HG03342 (cell line): ENCODE measurements around the gene SLC6A16.
"Not testable (repeated sequence)": the region's sequence is repeated elsewhere in the genome, so short reads cannot be mapped to it uniquely, and the experiment has no call there.

ENCODE experiments used
- ATAC-seq: cut with Tn5 transposase; IDR thresholded peaks from one replicate; pipeline ENCODE4 v1.9.1; 2021; ENCODE audit warnings: mild to moderate bottlenecking, moderate library complexity; ENCODE audit not compliant: unreplicated experiment

Gene SLC6A16

GRCh38 chr19:49324801-49325576 is at the start of gene SLC6A16:
TSS of gene SLC6A16 (minus strand) at chr19:49325191. CDS start at chr19:49311347, 13,844 bp downstream.
- ATAC-seq, result no peak

GRCh38 chr19:49373174-49373573 is 48.2 kb upstream of the SLC6A16 start:
- ATAC-seq, result not testable (repeated sequence)

- ATAC-seq, result no peak
These were observed 46.2 kb upstream of the SLC6A16 start for GRCh38 chr19:49371184-49371583.

GRCh38 chr19:49368711-49369358 is 43.8 kb upstream of the SLC6A16 start:
- no peak for ATAC-seq

- no peak for ATAC-seq
These were observed 41.1 kb upstream of the SLC6A16 start for GRCh38 chr19:49366110-49366509.

- no peak for ATAC-seq
These were observed 39.2 kb upstream of the SLC6A16 start for GRCh38 chr19:49364083-49364737.

- ATAC-seq, result peak; percentile 69
These were observed 38.5 kb upstream of the SLC6A16 start, which contains the start of gene DKKL1 for GRCh38 chr19:49363268-49364082. TSS of gene DKKL1 (plus strand) at chr19:49363877. CDS start at chr19:49363999, 122 bp downstream.

- no peak for ATAC-seq
These were observed 37.9 kb upstream of the SLC6A16 start for GRCh38 chr19:49362929-49363267.

GRCh38 chr19:49362048-49362928 is 37.3 kb upstream of the SLC6A16 start, which contains the start of gene TEAD2:
TSS of gene TEAD2 (minus strand) at chr19:49362416. CDS start at chr19:49360075, 2,341 bp downstream.
- ATAC-seq, result no peak

GRCh38 chr19:49361438-49362047 is 36.6 kb upstream of the SLC6A16 start:
- ATAC-seq, result no peak

GRCh38 chr19:49359851-49360820 is 35.1 kb upstream of the SLC6A16 start:
- no peak for ATAC-seq

- ATAC-seq, result no peak
These were observed 32.2 kb upstream of the SLC6A16 start for GRCh38 chr19:49357186-49357585.

GRCh38 chr19:49356382-49356781 is 31.4 kb upstream of the SLC6A16 start:
- no peak for ATAC-seq

GRCh38 chr19:49355909-49356353 is 30.9 kb upstream of the SLC6A16 start:
- no peak for ATAC-seq

GRCh38 chr19:49349567-49349966 is 24.6 kb upstream of the SLC6A16 start:
- ATAC-seq, result no peak

GRCh38 chr19:49348305-49349189 is 23.6 kb upstream of the SLC6A16 start:
- no peak for ATAC-seq

GRCh38 chr19:49347835-49348234 is 22.8 kb upstream of the SLC6A16 start:
- ATAC-seq, result no peak
